OCI-LY3 (cell line): Measurements from ENCODE around the gene TSPO2.
A peak's percentile ranks its signal among the peaks of the same experiment; 100 is the strongest.

Experiments
- EZH2phosphoT487 ChIP-seq: fragments of 200-600 bp; shearing (Covaris generic); IDR thresholded peaks from 2 replicates; pipeline ENCODE4 v1.6.1; 2018; ENCODE audit warnings: antibody characterized with exemption, mixed run types, low read depth
- TF ChIP-seq, protein P1 (sequence below): fragments of 200-600, 300-600 bp; sonication (generic); IDR thresholded peaks from 2 replicates; pipeline ENCODE4 v1.5.1; 2014; ENCODE audit warnings: antibody characterized with exemption, low read length, low read depth

DNA sequence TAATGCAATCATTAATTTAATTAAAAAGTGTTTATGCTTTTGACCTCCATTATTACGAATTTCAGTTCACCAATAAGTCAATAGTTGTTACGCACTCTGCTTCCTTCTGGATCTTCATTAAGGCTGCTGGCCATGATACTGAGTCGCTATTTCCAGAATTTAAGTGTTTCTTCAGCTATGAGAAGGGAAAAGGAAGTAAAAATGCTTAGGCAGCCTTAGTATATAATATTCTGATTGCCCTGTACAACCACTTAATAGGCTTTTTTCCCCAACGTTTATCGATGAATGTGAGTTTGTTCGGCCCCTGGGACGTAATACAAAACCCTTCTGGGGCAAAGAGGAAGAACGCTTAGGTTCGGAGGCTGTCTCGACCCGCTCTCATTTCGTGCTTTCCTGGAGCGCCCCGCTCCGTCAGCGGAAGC is 29.2 kb downstream of the TSPO2 start:
- TF ChIP-seq, protein P1, sequence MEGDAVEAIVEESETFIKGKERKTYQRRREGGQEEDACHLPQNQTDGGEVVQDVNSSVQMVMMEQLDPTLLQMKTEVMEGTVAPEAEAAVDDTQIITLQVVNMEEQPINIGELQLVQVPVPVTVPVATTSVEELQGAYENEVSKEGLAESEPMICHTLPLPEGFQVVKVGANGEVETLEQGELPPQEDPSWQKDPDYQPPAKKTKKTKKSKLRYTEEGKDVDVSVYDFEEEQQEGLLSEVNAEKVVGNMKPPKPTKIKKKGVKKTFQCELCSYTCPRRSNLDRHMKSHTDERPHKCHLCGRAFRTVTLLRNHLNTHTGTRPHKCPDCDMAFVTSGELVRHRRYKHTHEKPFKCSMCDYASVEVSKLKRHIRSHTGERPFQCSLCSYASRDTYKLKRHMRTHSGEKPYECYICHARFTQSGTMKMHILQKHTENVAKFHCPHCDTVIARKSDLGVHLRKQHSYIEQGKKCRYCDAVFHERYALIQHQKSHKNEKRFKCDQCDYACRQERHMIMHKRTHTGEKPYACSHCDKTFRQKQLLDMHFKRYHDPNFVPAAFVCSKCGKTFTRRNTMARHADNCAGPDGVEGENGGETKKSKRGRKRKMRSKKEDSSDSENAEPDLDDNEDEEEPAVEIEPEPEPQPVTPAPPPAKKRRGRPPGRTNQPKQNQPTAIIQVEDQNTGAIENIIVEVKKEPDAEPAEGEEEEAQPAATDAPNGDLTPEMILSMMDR = 0 out of 2 replicates have a peak, but pooled peaks have one; percentile 16
- no peak for TF ChIP-seq EZH2phosphoT487
